GM18861 (cell line): ENCODE measurements around the gene GREM2.

Experiments
- ATAC-seq: cut with Tn5 transposase; IDR thresholded peaks from one replicate; pipeline ENCODE4 v1.9.1; 2021; ENCODE audit not compliant: unreplicated experiment

GREM2 gene

DNA sequence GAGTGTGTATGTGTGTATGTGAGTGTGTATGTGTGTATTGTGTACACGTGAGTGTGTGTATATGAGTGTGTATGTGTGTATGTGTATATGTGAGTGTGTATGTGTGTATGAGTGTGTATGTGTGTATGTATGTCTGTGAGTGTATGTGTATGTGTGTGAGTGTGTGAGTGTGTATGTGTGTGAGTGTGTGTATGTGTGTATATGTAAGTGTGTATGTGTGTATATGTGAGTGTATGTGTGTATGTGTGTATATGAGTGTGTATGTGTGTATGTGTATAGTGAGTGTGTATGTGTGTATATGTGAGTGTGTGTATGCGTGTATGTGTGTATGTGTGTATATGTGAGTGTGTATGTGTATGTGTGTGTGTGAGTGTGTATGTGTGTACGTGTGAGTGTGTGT lies 49.2 kb downstream of the GREM2 start:
- ATAC-seq: no peak

DNA sequence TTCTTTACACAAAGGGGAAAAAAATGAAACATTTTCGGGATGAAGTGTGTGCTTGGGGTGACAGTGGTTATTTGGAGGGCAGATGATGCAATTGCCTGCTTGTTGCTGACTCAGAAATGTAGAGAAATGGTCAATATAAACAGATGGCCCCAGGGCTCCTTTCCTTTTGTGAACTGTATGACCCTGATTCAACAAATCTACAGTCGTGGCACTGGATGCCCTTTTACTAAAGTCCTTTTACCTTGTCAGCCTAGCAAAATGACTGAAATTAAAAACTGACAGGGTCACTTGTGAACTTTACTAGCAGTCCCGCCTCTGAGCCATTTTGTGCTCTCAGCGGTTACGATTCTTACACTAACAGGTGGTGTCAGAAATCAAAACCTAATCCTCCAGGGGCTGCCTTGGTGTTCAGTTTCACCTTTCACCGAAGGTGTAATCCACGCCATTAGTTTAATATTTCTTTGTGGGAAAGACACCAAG lies 49.8 kb downstream of the GREM2 start:
- no peak for ATAC-seq

DNA sequence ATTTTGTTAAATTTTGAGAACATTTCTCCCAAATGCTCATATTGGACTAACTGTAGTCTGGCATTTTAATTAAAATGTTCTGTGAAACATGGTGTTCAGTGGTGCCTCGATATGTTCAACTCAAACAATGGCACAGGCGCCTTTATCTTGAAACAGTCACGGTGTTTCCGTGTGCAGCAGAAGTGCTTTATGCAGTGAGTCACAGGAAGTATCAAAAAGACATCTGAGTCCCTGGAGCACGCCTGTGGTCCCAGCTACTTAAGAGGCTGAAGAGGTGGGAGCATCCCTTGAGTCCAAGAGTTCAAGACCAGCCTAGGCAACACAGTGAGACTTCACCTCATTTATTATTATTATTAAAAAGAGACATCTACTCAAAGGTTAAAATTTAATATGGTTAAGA lies 52.2 kb downstream of the GREM2 start:
- no peak for ATAC-seq

DNA sequence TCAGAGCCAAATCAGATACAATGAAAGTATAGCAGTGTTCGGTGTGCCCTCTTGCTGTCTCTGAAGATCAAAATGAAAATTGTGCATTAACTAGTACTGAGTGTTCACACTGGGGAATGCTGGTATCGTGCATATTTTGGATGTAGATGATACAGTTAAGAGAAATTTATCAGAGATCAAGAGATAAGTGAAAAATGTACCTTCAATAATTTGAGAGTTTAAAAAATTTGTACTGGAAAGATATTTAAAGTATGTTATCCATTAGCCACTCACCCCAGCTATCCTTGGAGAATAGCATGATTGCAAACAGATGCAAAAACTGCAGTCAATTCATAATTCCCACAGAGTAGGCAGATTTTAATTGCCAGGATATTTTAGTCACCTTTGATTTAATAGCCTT lies 56.4 kb downstream of the GREM2 start:
- ATAC-seq: no peak

DNA sequence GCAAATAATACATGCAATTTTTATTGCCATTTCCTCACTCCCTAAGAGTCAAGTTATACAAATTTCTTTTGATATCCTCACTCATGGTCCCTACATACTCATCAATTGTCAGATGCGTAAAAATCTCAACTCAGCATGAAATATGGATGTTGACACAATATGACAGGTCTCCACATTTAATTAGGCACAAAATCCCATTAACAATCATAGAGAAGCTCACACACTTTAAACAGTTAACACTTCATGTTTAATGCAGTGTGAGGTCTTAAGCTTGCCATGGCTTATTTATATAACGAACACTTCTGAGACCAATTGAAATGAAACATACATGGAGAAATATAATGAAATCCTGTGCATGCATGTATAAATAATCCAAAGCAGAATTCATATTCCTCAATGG lies 58.6 kb downstream of the GREM2 start:
- ATAC-seq: no peak

DNA sequence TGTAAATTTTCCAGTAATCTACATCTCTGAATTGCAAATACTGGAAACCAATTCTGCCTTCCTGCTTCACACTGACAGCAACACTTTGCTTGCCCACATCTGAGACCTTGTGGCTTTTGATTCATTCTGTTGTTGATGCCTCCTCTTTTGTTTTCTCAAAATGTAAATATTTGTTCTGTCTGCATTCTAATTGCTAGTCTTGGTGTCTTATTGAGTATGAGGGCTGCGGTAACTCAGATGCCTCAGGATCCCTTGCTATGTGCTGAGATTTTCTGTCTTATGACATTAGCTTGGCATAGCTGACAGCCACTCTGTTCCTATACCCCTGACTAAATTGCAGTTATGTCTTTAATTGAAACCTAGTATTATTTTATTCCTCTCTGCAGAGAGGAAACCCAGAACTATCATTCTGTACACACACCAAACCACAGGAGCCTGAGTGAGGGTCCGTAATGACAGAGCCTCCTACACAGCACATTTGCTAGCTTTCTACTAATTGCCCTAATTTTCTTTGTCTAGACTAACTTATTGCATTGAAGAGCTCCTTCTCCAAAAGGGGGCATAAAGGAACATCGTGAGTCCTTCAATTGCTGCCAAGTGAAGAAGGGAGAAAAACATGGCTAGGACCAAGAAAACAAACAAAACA lies 72.1 kb downstream of the GREM2 start:
- ATAC-seq: no peak

DNA sequence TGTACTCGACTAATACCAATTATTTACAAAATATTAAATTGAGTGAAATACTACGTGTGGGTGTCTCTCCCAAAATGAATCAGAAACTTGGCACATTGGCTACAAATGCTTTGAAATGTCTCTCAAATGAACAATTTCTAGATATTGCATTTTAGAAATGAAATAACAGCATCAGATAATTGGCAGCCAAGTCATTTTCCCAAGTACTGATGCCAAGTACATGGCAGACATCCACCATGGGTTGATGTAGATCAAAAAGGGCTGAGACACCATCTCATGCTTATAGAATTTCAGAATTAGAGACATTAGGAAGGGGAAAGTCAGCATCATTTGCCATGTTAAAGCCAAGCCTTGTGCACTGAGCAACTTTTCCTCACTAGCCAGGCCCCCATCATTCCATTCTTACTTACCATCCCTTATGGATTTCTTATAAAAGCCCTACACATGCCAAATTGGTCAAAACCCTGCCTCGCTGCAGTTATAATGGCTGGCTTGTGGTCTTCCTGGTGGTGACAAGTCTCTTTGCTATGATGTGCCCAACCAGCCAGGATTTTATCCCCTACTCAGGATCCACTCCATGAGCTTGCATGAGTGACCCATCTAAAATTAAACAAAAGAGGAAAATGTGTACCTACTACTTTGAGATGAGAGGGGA lies 73.1 kb downstream of the GREM2 start:
- ATAC-seq: no peak

DNA sequence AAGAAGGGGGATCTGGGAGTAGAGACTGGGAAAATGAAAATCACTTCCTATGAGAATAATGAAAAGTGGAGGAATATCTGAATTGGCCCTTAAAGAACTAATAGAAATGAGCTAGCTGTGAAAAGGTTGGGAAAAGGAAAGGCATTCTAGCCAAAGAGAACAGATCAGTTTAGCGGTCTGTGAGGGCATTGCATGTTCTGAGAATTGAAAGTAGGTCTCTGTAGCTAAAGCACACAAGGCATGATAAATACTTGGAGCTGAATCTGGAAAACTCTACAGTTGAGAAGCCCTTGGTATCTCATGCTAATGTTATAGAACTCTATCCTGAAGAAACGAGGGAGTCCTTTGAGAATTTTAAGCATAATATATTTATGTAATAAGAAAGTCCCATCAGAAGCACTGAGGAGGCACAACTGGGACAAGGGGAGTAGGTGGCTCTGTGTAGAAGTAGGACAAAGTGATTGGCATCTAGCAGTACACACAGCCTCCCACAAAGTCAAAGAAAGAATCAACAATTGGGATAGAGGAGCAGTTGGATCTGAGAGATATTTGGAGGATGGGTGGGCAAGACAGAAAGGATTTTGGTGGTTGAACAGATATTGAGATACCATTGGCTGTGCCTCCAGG lies 78.7 kb downstream of the GREM2 start:
- no peak for ATAC-seq

DNA sequence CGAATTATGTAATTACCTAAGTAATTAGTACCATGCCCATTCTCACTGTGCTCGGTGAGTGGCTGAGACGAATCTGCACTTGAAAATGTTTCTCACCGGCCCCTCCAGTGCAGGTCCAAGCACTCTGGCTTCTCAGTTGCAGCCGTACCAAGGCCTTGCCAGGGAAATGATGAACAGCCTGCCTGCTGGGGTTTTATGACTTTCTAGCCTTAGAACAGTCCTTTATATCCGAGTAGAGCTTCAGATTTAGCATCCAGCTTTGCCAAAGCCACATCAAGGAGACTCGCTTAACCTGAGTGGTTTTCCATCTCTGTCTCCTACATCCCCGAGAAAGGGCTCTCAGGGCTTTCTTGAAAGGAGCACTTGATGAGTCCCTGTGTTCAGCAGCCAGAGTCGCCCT lies 83.4 kb downstream of the GREM2 start:
- no peak for ATAC-seq

DNA sequence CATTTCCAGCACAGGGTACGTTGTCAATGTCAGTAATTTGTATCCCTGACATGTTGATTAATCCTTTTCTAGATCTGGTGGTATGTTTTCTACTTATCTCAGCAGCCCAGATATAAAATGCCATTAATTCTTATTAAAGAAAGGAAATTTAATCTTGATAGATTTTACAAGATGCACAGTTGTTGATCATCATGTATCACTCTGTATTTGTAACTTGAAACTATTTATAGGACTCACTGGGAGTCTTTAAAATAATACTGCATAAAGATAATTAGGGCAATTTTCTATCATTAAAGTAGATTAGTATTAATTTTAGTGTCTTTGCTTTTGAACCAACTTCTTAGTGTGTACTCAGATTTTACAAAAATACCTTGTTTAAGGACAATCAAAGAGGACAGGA lies 84.9 kb downstream of the GREM2 start:
- no peak for ATAC-seq

DNA sequence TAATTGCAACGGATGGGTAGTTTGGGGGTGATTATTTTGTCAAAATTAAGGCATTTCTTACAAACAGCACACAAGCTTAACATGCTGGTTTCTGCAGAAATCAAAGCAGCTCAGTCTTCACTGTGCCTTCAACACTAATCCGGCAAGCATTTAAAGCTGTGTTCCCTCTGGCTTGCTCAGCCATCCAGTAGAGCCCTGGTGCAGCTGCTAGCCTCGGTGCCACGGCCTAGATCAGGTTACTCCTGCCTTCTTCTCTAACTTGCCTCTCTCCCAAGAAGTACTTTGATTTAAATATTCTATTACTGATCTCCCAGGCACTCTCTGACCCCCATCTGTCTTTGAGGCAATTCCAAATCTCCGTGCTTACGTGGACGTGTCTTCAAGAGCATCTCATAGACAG lies 85.6 kb downstream of the GREM2 start:
- no peak for ATAC-seq

DNA sequence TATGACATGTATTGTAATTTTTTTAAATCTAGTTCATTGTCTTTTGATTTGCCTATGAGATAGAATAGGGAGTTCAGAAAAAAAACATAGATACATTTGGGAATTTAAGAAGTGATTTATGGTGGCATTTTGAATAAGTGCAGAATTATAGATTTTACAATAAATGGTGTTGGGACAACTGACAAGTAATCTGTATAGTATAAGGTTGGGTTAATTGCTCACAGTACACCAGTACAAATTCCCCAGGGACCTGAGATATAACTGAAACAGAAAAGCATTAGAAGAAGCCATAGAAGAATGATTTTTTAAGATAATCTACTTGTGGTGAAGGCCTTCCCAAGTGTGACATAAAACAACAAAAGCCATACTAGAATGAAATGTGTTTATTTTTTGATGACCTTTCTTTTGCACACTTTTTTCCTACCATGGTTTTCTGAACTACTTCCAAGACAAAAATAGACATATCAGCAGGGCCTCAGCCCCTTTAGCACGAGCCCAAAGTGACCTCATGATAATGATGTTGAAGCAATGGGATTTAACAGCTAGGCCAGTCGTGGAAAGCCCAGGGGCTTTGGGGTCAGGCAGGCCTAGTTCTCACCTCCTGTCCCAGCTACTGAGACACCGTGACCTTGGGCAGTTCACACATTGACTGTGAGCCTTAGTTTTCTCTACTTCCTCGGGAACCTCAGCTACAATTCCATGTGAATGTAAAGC lies 87.4 kb downstream of the GREM2 start:
- no peak for ATAC-seq

DNA sequence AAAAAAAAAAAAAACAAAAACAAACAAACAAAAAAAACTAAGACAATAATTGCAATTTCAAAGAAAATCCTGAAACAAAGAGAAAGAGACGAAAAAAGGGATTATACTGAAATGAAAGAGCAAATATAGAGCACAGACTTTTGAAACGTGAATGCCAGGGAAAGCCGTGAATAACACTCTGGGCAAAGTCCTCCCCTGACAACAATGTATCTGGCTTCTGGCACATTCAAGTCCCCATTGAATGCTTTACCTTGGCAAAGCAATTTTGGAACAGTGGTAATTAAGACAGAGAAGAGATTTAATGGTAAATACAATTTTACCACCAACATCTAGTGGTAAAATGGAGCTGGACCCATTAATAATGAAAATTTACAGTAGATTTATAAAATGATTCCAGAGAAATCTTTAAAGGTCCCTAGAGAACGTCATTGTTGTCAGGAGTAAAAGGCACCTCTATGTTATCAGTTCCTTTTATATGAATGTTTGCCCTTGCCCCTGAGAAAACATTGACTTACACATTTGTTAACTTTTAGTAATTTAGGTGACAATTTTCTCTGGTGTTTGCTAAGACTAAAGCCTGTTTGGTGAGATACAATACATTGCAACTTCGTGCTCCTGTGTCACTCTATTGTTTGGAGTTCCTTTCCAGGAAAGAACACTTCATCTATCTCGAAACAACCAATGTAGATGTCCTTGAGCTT lies 89.7 kb downstream of the GREM2 start:
- ATAC-seq: no peak

DNA sequence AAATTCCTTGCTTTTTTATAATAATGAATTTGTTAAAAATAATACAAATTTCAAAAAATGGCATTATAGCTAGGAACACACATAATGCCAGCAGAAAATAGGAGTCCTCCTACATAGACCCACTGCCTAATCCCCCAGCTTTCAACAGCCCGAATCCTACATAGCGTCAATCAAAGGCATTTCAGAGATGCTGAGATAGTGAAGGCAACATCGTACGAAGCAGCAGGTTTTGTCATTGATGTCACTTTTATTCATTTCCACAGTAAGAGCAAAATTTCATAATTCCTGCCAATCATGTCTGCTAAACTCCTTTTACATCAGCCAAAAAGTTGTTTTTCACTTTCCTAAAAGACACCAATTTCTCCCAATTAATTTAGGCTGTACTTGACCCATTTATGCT lies 94.1 kb downstream of the GREM2 start:
- ATAC-seq: no peak

DNA sequence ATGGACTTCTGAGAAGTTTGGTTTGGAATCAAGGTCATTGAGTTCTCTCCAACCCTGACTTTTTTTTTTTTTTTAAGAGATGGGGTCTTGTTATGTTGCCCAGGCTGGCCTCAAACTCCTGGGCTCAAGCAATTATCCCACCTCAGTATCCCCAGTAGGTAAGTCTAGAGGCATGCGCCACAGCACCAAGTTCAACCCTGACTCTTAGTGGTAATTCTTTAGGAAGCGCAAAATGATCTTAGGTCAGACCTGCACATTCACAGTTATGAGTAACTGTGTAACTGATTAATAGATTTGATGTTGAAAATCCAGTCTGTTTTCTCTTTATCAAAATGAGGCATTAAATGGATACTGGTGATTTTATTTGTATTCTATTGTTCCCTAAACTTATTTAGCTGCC lies 95.9 kb downstream of the GREM2 start:
- ATAC-seq: no peak

DNA sequence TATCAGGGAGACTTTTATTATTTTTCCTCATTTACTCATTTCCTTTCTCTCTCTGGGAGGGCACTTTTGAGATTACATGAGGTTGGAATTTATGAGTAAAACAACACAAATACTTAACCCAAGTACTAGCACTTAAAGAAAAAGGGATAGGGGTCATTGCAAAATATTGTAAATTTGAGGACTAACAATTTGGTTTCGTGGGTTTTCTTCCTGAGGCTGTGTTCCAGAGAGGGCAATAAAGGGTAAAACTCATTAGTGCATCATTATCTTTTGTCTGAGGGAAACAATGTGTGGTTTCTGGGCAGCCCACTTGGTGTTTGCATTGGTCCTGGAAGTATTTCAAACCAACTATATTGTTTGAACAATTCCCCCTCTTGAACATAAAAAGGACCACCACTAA lies 96.5 kb downstream of the GREM2 start:
- ATAC-seq: no peak

DNA sequence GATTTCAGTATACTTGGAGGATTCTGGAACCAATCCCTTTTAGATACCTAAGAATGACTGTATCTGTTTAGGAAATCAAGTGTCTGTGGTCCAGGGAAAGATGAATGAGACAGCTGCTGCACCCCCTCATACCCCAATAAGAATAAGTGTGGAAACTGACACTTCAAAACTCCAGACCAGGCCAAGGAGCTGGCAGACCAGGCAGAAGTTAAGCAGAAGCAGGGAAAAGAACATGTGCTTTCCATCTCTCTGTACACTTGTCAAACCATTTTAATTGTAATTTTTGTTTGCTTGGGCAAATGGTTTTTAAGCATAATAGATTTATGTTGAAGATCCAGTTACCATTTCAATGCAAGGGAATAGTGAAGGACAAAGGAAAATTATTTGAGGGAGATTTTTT lies 100.2 kb downstream of the GREM2 start:
- ATAC-seq: no peak

DNA sequence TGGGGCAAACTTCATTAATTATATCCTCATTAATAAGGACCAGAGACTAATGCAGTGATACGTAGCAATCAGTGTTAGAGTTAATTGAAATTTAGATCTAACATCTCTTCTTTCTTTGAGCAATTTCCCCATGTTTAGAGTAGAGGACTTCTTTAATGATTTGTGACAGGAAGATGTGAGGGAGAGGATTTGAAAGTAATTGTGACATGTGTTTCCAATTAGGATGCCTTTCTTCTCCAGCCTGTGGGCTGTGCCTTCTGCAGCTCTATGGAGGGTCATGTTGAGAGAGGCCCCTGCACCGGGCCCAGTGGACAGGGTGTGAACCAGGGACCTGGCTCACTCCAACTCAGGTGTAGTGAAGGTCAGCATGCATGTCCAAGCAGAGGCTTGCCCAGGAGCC lies 103.0 kb downstream of the GREM2 start:
- no peak for ATAC-seq

DNA sequence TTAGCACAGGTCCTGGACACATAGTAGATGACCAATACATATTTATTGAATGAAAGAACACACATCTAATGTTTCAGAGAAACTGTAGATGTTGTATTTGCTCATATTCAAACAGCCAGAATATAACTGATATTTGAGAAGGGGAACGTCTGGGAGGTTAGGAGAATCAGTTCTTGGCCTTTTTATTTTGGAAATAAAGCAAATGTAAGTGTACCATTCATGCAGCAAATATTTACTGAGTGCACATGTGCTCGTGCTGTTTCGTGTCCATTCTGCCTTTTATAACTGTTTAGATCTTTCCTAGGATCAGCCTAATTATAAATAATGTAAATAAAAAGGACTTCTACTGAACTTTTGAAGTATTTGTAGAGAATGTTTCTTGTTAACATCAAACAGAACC lies 103.8 kb downstream of the GREM2 start:
- no peak for ATAC-seq

DNA sequence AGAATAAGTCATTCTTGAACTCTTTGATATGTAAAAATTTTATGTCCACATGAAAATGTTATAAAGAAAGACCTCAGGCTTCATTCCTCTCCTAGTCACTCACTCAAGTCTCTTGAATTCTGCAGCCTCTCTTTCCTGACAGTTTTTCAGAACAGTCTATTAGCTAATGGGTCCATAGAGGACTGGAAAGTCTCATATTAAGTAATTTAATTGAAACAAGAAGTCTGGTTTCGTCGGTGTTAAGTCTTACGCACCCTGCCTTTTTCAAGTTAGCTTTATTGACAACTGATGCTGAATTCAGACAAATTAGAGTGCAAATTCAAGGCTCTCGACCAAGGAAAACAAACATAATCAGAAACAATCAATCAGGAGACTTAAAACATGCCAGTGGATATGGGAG lies 105.8 kb downstream of the GREM2 start:
- ATAC-seq: no peak

DNA sequence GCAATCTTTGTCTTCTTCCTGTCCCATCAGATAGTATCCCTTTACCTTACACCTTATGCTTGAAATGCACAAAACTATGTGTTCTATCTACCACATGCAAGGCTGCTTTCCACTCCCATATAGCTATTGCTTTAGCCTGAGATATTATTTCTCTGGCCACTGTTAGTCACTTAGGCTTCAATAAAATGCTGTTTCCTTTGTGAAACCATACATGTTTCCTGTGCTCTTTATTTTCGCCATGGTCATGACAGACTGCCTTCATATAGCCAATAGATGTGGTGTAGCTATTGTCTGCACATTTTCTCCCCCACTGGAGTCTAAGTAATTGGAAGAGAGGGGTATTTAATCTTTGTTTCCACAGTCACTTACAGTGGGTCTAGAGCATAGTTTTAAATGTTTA lies 108.4 kb downstream of the GREM2 start:
- ATAC-seq: no peak
